OCI-LY3 (cell line): ENCODE measurements around the gene SFRP5.

ENCODE experiments used
- CTCF ChIP-seq: fragments of 200-600, 300-600 bp; sonication (generic); IDR thresholded peaks from 2 replicates; pipeline ENCODE4 v1.5.1; 2014; ENCODE audit warnings: antibody characterized with exemption, low read length, low read depth
- EZH2phosphoT487 ChIP-seq: fragments of 200-600 bp; shearing (Covaris generic); IDR thresholded peaks from 2 replicates; pipeline ENCODE4 v1.6.1; 2018; ENCODE audit warnings: antibody characterized with exemption, mixed run types, low read depth

GRCh38 chr10:97762816-97763215, 9.0 kb downstream of the SFRP5 start:
- TF ChIP-seq CTCF (no peak), EZH2phosphoT487 (no peak)
